Stimulated activated CD8-positive, alpha-beta memory T cell treated with anti-CD3 and anti-CD28 coated beads, Interleukin-4, amount 100 ng/mL, for 1 hour (primary cell): ENCODE measurements around the gene SASH1.

Experiments
- DNase-seq, 2 donors: peaks; one replicate each; pipeline ENCODE4 v3.0.0-alpha.2; 2020; ENCODE audit warnings: low read depth in 2 of 2, low spot score in 1 of 2

The SASH1 gene

DNA sequence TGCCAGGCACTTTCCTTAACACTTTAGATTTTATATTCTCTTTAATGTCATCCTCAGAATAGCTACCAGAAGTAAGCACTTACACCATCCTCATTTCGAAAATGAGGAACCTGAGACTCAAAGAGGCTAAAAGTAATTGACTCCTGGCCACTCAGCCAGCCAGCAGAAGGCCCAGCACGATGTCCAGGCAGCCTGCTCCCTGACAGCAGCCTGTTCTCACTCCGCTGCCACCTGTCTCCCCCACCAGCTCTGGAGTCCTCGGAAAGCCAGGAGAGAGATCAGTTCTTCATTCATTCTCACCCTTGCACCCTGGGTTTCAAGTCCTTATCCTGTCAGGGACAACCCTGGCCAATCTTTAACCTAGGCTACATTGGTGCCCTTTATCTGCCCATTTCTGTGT is 174.0 kb downstream of the SASH1 start:
- no peak for DNase-seq

- DNase-seq, result no peak
These were observed 174.8 kb downstream of the SASH1 start for GRCh38 chr6:148517470-148517869.

GRCh38 chr6:148518511-148519156 is 176.0 kb downstream of the SASH1 start:
- DNase-seq, result no peak

GRCh38 chr6:148520109-148520841 is 177.6 kb downstream of the SASH1 start:
- DNase-seq, result no peak

DNA sequence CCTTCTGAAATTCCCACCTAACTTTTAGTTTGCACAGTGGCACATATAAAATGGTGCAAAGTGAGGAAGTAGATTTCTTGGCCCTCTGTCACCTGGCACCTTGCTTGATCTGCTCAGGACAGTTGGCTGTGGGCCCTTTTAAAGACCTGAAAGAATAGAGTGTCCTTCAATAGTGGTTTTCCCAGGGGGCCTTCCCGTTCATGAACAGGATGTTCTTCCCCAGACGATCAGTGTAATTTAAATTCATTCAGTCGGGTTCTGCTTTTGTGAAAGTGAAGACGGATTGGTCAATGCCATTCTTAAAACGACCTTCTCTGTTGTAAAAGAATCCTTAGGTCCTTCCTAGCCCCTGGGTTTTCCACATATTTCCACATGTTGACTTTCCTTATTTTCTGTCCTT is 178.5 kb downstream of the SASH1 start:
- no peak for DNase-seq

DNA sequence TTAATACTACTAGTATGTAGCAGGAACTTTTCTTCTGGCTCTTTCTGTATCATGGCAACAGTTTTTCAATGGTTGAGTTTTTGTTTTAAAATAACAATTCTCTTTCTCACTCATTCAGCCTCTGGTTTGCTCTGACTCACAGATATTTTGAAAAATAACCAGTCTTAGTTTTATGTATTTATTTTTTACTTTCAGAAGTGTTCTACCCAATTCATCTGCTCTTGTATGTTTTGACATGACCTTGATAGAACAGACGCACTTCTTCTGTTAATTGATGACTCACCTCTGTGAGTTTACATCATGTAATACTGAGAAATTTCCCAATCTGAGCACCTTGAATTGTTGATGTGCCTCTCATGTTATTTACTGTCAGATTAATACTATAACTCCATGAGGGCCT is 178.9 kb downstream of the SASH1 start:
- DNase-seq, result no peak

- DNase-seq, result no peak
These were observed 180.4 kb downstream of the SASH1 start for GRCh38 chr6:148523048-148523447.

DNA sequence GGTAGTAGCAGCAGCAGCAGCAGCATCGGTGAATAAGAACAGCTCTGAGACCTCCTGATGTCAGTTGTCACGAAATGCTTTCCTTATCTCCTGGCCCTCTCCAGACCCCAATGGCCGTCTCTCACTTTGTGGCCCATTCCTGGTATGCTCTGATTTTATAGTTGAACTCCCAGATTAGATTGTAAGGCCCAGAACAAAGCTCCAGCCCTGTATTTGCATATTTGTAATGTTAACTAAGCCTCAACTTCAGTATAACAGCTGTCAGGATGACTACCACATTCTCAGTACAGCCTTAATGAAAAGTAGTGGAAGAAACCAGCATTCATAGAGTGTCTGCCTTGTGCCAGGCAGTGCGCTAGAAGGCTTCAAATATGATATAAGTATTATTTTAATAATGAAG is 180.9 kb downstream of the SASH1 start:
- no peak for DNase-seq

DNA sequence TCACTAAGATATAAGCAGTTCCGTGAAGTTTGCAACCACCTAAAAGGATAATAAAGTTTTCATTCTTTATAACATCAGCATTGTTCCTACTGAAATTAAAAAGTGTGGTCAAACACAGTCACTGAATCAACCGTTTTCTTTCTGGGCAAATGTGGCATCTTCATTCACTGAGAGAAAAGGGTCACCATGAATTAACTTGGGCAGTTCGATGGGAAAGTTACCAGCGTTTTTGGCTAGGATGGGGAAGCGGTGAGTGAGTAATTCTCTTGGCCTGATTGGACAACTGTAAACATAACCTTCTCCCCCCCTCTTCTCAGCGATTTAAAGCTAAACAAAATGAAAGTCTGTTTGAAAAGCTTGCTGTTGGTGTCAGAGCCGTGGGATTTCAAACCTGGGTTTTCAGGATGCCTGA is 181.8 kb downstream of the SASH1 start:
- no peak for DNase-seq

- DNase-seq, result no peak
These were observed 182.3 kb downstream of the SASH1 start for GRCh38 chr6:148524976-148525375.

DNA sequence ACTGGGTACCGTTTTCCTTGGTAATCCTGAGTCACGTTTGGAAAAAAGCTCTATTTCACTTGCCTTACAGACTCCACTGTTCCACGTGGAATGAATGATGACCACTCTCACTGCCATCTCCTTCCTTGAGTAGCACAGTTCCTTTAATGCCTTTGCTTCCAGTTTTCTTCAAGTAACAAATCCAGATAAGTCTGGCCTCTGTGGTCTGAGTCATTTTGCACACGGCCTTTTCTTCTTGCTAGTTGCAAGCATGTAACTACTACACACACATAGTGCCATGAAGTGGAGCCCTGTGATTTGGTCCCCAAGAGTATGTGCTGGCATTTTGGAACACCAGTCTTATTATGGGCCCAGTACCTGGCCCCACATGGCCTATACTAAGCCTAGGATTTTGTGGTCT is 182.8 kb downstream of the SASH1 start:
- no peak for DNase-seq

DNA sequence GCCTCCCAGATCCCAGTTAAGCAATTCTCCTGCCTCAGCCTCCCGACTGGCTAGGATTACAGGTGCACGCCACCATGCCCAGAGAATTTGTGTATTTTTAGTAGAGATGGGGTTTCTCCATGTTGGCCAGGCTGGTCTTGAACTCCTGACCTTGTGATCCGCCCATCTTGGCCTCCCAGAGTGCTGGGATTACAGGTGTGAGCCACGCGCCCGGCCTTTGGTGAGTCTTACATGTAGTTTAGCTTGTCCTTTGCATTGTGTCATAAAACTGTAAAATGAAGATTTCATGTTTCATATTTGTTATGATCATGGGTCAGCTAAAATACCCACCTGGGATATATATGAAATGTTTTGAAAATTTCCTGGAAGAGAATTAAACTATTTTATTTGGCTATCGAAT is 183.5 kb downstream of the SASH1 start:
- no peak for DNase-seq

DNA sequence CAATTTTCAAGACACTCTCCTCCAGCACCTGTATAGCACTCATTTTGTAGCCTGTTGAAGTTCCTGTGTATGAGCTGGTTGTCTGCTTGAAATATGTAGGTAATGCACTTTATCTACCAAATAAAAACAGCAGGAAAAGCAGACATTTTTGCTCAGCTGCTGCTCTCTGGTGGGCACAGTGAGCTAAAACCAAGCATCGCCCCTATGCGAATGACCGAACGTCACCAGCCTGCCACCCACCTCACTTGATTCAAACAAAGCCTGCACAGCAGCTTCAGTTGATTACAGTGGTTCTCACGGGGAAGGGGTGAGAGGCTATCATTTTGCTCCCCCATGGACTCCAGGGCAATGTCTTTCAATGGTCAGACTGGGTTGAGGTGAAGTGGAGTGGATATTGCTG is 185.7 kb downstream of the SASH1 start:
- DNase-seq, result no peak

DNA sequence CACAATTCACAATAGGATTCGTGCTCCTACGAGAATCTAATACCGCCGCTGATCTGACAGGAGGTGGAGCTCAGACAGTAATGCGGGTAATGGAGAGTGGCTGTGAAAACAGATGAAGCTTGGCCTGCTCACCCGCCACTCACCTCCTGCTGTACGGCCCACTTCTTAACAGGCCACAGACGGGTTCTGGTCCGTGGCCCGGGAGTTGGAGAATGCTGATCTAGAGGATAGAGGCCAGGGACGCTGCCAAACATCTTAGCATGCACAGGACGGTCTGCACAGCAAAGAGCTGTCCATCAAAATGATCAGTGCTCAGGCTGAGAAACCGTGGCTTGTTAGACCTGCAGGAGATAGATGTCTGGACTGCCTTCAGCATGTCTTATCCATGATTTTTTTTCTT is 186.4 kb downstream of the SASH1 start:
- no peak for DNase-seq

- no peak for DNase-seq
These were observed 187.8 kb downstream of the SASH1 start for GRCh38 chr6:148530394-148530953.

GRCh38 chr6:148530976-148531375 is 188.3 kb downstream of the SASH1 start:
- no peak for DNase-seq

GRCh38 chr6:148532698-148533097 is 190.1 kb downstream of the SASH1 start:
- no peak for DNase-seq

DNA sequence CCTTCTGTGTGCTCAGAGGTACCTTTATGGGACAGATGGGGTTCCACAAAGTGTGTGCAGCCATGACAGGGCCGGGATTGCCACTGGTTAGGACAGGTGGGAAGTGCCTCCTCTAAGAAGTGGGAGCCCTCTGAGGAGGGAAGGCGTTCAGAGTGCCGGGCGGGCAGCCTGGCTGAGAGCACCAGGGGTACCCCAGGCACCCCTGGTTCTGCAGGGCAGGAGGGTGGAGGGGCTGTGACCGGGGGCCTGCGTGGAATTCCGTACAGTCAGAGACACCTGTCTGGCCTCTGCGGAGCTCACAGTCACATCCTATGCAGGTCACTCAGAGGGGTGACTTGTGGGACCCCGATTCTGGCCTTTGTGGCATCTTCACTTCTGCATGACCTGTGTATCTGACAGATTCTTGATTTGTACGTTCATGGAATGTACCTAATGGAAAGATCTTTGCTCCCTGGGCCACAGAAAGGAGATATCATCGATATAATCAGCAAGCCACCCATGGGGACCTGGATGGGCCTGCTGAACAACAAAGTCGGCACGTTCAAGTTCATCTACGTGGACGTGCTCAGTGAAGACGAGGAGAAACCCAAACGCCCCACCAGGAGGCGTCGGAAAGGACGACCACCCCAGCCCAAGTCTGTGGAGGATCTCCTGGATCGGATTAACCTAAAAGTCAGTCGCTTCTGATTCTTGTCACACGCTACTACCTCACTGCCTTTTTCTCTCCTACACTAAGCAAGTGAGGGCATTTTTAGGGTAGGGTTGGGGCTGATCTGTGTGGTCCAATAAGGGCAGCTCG is 190.9 kb downstream of the SASH1 start:
- DNase-seq, result no peak

DNA sequence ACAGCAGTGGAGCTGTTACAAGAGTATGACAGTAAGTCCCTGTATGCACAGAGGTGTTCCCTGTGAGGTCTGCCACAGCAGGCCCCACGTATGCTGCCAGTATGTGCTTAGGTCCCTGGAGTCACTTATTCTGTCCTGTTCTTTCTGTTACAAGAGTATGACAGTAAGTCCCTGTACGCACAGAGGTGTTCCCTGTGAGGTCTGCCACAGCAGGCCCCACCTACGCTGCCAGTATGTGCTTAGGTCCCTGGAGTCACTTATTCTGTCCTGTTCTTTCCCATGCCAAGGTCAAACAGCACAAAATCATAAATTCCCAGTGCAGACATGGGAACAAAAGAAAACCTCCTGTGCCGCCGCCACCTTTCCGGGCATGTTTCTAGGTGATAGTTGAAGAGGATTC is 192.2 kb downstream of the SASH1 start:
- DNase-seq, result no peak

DNA sequence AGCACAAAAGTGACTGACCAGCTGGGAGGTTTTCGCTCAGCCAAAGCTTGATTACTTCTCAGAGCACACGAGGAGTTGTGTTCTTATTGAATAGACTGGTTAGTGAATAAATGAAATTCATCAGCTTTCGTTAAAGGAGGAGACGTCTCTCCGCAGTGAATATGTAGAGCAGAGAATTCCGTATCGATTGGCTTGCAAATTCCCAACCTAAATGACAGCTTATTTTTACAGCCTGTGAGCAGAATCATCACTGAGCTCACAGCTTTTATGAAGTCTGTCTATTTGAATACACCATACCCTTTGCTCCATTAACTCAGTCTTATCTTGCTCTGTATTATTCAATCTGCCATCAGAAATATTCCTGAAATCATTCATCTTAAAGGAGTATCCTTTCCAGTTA is 192.7 kb downstream of the SASH1 start:
- no peak for DNase-seq

- DNase-seq, result no peak
These were observed 193.3 kb downstream of the SASH1 start for GRCh38 chr6:148535976-148536375.
